AG10803 (cell line): ENCODE results near the gene BTK.
"Not testable (repeated sequence)": the region's sequence is repeated elsewhere in the genome, so short reads cannot be mapped to it uniquely, and the experiment has no call there.

Experiments
- DNase-seq: peaks from one replicate; pipeline ENCODE4 v3.0.0; 2010; ENCODE audit warnings: low read depth
- H3K4me3 ChIP-seq: 2 replicates; pipeline ENCODE4 v1.5.1; 2011; ENCODE audit warnings: mild to moderate bottlenecking, low read length, control low read depth
- TF ChIP-seq, protein P1 (sequence below): conservative IDR thresholded peaks from 2 replicates; pipeline ENCODE4 v1.5.1; 2011; ENCODE audit warnings: mild to moderate bottlenecking, low read length, control low read depth, inconsistent platforms

Gene BTK

DNA sequence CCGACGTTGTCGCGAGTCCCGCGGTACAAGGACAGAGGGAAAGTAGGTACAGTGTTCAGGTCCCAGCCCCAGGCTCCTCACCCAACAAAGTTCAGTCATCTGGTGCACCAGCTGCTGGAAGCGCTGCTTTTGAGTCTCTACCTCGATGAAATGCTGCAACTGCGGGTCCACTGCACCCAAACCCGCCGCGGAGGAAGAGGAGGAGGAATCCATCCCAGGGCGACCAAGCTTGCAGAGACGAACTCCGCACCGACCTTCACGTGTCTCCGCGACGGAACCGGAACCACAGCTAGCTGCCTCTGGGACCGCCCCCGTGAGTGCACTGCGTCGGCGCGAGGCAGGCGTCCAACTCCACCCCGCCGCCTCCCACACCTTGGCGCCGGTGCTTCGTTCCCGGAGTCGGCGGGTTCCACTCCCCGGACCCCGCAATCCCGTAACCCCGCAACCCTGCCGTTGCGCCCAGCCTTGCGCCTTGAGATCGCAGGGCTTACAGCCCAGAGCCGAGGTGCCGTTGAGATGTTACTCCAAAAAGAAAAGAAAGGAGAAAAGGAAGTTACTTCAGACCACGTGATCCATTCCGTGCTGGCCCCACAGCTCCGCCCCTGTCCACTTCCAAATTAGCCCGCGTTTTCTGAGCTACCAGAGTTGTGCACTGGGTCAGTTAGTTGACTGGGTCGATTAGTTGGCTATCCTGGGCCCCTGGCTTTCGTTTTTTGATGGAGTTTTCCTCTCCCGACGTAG is 37.4 kb downstream of the BTK start, which contains the start of gene TIMM8A:
TSS of gene TIMM8A (minus strand) at position 291 of the 741 bp plus-strand sequence. CDS start at position 213, 78 bp downstream.
- TF ChIP-seq, protein P1, sequence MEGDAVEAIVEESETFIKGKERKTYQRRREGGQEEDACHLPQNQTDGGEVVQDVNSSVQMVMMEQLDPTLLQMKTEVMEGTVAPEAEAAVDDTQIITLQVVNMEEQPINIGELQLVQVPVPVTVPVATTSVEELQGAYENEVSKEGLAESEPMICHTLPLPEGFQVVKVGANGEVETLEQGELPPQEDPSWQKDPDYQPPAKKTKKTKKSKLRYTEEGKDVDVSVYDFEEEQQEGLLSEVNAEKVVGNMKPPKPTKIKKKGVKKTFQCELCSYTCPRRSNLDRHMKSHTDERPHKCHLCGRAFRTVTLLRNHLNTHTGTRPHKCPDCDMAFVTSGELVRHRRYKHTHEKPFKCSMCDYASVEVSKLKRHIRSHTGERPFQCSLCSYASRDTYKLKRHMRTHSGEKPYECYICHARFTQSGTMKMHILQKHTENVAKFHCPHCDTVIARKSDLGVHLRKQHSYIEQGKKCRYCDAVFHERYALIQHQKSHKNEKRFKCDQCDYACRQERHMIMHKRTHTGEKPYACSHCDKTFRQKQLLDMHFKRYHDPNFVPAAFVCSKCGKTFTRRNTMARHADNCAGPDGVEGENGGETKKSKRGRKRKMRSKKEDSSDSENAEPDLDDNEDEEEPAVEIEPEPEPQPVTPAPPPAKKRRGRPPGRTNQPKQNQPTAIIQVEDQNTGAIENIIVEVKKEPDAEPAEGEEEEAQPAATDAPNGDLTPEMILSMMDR: no peak
- peak within 1 kb of the TSS; percentile 78 for H3K4me3 ChIP-seq
- DNase-seq: peak; percentile 57

DNA sequence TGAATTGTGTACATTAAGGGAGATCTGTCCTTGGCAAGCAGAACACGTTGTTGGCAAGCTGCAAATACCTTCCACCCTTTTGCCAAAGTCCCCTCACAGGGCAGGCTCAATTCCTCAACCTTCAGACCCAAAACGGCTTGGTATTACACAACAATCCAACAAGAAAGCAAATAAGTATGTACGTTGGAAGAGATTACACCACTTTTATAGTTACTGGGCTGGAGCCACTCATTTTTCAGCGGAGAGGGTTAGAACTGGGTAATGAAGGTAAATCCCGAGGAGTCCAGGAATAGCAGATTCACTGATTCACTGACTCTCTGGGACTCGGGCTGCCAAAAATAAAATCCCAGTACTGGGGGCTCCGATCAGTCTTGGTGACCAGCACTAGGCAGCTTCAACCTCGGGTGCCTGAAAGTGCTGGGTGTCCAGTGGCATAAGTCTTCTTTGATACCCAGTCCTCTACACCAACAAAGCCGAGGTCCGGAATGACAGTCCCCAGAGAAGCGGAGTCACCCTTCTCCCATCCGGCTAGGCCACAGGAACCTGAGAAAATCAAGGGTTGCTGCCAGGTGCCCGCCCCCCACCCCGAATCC is 38.0 kb downstream of the BTK start:
- peak overlapping the region; percentile 78 for H3K4me3 ChIP-seq
- DNase-seq: peak; percentile 33
- TF ChIP-seq, protein P1: no peak

DNA sequence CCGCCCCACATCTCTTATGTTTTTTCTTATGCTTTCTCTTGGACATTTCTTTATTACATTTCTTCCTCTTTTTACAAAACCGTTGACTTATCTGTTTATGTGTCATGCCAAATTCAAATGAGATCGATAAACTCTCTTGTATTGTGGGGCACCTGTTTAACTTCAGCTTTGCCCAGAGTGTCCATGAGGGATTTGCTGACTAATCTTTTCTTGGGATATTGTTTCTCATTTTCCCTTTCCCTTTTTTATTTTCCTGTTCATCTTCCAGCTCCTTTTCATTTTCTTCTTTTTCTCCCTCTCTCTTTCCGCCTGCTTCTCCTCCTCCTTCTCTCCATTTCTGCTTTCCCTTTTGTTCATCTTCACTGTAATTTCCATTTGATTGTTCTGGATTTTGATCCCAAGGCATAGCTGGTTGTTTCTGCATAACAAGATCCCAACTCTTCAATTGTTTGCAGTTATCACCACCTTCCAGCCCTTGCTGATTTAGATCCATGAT is 48.2 kb downstream of the BTK start:
- no peak for DNase-seq
- TF ChIP-seq, protein P1: no peak
- no peak overlapping the region for H3K4me3 ChIP-seq

DNA sequence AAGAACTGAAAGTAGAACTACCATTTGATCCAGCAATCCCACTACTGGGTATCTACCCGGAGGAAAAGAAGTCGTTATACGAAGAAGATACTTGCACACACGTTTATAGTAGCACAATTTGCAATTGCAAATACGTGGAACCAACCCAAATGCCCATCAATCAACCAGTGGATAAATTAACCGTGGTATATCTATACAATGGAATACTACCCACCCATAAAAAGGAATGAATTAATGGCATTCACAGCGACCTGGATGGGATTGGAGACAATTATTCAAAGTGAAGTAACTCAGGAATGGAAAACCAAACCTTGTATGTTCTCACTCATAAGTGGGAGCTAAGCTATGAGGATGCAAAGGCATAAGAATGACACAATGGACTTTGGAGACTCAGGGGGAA is 51.7 kb downstream of the BTK start:
- not testable (repeated sequence) for DNase-seq

DNA sequence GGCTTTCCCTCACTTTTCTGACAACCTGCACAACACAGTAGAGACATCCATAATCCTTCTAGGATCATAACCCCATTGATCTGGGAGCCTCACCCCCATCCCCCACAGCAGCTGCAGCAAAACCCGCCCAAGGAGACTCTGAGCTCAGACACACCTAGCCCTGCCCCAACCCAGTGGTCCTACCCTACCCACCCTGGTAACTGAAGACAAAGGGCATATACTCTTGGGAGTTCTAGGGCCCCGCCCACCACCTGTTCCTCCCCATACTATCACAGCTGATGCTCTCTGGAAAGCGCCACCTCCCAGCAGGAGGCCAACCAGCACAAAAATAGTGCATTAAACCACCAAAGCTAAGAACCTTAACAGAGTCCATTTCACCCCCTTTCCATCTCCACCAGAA is 59.4 kb downstream of the BTK start:
- not testable (repeated sequence) for H3K4me3 ChIP-seq, DNase-seq

More for the DNA sequence above, 51.7 kb downstream of the BTK start:
- not testable (repeated sequence) for H3K4me3 ChIP-seq

DNA sequence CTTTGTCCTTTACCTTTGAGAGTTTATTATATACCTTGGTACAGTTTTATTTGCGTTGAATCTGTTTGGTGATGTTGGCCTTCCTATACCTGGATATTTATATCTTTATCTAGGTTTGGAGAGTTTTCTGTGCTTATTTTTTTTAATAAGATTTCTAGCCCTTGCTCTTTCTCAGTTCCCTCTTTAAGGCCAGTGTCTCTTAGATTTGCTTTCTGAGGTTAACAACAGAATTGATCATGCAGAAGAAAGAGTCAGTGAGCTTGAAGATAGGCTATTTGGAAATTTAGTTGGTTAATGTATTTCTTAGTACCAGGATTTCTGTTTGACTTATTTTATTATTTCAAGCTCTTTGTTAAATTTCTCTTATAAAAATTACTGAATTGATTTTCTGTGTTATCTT is 82.2 kb downstream of the BTK start:
- TF ChIP-seq, protein P1: no peak
- DNase-seq: no peak
- H3K4me3 ChIP-seq: no peak overlapping the region
